ENCODE results near the gene RPS23. TPM values are rescaled to one million over a fixed set of nuclear protein-coding genes. Genes with fewer than 3 reads are reported as not detected.
A peak's percentile ranks its signal among the peaks of the same experiment; 100 is the strongest.

The RPS23 gene
- total RNA-seq: 1,000 to 10,000 TPM; 3,299 to 3,303 TPM

DNA sequence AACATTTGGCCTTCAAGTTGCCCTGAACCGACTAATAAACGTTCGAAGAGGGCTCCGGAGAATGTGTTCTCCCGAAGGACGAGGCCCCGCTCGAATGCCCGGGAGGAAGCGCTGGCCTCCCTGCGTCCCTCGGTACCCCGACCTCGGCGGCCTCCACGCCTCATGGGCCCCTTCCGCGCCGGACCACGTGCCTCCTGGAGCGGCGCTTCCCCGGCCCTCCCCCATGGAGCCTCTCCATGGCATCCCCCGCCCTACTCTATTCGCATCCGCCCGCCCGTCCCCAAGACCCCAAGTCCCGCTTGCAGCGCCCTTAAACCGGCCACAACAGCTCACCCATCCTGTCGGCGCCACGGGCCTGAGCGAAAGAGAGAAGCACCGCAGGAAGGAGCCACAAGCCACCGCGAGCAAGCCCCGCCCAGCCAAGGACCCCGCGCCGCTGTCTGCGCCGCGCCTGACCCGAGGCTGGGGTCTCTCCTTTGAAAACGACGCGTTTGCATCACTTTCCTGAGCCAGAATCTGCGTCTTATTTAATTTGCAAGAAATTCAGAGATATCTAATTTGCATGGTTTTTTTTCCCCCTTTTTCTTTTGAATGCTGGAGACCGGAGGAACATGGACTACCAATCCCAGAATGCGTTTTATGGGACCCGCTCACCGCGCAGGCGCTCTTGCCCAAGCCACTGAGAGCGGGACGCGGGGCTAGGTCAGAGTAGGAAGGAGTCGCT lies at the start of gene RPS23:
Gene RPS23, minus strand, starts transcription at position 368 of the 724 bp plus-strand sequence. Its CDS starts 31 bp downstream, at position 337.
- H3K27me3 Mint-ChIP-seq: no peaks in the 10 kb centered on the region
- DNase-seq: peak; percentile 92
- H3K9me3 Mint-ChIP-seq: no peaks in the 10 kb centered on the region
- H3K4me3 Mint-ChIP-seq: peak within 1 kb of the TSS; percentile 89
- H3K36me3 Mint-ChIP-seq (ENCODE audit: low read depth): peaks cover 52% of the 10 kb centered on the region
- peaks cover 39% of the 10 kb centered on the region for H3K4me1 Mint-ChIP-seq (ENCODE audit: low read depth)
- TF ChIP-seq, protein P1, sequence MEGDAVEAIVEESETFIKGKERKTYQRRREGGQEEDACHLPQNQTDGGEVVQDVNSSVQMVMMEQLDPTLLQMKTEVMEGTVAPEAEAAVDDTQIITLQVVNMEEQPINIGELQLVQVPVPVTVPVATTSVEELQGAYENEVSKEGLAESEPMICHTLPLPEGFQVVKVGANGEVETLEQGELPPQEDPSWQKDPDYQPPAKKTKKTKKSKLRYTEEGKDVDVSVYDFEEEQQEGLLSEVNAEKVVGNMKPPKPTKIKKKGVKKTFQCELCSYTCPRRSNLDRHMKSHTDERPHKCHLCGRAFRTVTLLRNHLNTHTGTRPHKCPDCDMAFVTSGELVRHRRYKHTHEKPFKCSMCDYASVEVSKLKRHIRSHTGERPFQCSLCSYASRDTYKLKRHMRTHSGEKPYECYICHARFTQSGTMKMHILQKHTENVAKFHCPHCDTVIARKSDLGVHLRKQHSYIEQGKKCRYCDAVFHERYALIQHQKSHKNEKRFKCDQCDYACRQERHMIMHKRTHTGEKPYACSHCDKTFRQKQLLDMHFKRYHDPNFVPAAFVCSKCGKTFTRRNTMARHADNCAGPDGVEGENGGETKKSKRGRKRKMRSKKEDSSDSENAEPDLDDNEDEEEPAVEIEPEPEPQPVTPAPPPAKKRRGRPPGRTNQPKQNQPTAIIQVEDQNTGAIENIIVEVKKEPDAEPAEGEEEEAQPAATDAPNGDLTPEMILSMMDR (IDR thresholded peaks at IDR 0.05): no peak
- peak; percentile 95 for ATAC-seq
- intact Hi-C loops (cut with micrococcal nuclease): no loop called here
- H3K27ac Mint-ChIP-seq: peak within 1 kb of the TSS; percentile 100
- CTCF ChIA-PET: interaction anchor here (1.8 kb wide), 1 partner anchor 35 kb away, joined by 4 read pairs; no protein-coding TSS in a partner anchor
- POLR2A ChIA-PET: interaction anchor here (0.7 to 2.0 kb wide), 13 partner anchors 8 to 528 kb away, joined by 3 to 10 read pairs (median 4); partner anchors contain the start of gene ATG10

DNA sequence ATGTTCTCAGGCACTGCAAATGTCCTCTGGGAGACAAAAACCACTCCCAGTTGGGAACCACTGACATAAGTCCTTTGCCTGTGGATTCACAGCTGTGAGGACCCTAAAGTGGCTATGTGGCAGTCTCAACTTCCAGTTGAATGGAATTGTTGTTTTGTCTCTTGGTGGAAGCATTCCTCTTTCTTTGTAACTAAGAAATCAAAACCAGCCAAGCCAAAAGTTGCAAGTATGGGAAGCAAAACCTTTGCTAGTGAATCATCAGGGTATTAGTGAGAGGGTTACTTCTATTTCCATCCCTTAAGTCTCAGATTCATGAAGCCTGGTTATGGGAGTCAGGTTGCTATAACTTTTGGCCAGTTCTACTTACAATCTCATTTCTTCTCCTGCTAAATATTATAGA lies 49.8 kb upstream of the RPS23 start:
- TF ChIP-seq, protein P1 (IDR thresholded peaks at IDR 0.05): no peak
- H3K27me3 Mint-ChIP-seq: peaks cover 6% of the 10 kb centered on the region

DNA sequence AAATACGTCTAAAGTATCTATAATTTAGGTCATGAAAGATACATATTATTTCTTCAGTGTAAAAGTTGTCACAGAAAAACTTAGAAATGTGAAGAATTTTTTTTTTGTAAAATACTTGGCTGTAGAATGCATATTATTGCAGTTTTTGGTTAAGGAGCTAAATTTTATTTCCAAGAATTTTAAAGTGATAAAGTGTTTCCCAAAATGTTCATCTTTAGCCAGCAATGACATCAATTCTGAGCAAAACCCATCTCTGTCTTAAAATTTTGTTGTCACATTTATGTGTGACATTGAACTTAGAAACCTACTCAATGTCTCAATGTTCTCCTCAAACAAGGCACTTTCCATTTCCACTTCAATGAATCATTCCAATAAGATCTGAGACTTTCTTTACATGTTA lies 47.8 kb upstream of the RPS23 start:
- CTCF ChIA-PET: interaction anchor here (1.5 kb wide), 1 partner anchor 24 kb away, joined by 4 read pairs; no protein-coding TSS in a partner anchor
- Mint-ChIP-seq H3K27me3 (peaks cover 15% of the 10 kb centered on the region), H3K4me1 (ENCODE audit: low read depth) (no peaks in the 10 kb centered on the region), H3K27ac (no peak overlapping the region), H3K9me3 (peaks cover 3% of the 10 kb centered on the region), H3K4me3 (no peak overlapping the region), H3K36me3 (ENCODE audit: low read depth) (no peaks in the 10 kb centered on the region)
- TF ChIP-seq, protein P1 (IDR thresholded peaks at IDR 0.05): no peak
- ATAC-seq (no peak), DNase-seq (no peak)
- POLR2A ChIA-PET: no interaction called here
- intact Hi-C loops (cut with micrococcal nuclease): no loop called here

More for the DNA sequence above, 49.8 kb upstream of the RPS23 start:
- DNase-seq: no peak
- Mint-ChIP-seq H3K9me3 (peaks cover 3% of the 10 kb centered on the region), H3K4me3 (no peak overlapping the region), H3K4me1 (ENCODE audit: low read depth) (no peaks in the 10 kb centered on the region), H3K27ac (no peak overlapping the region), H3K36me3 (ENCODE audit: low read depth) (no peaks in the 10 kb centered on the region)
- ATAC-seq: no peak
- ChIA-PET POLR2A (no interaction called here), CTCF (no interaction called here)
- intact Hi-C loops (cut with micrococcal nuclease): no loop called here

DNA sequence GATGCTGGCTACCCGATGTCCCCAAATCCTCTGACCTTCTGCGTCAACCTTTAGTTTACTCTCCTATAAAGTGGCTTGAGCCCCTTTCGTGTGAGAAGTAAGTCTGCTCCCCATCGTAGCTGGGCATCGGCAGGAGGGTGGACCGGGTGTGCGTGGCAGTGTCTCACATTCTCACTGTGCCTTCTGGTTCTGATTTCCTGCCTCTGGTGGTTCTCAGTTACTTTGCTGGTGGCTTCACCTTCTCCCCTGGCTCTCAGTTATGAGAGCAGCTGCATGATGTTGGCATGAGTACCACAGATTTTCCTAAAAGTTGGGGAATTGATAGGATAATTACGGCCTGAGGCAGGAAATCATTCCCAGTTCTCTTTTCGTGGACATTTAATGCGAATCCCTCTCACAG lies 47.0 kb upstream of the RPS23 start:
- no peaks in the 10 kb centered on the region for H3K36me3 Mint-ChIP-seq (ENCODE audit: low read depth)
- intact Hi-C loops (cut with micrococcal nuclease): no loop called here
- POLR2A ChIA-PET: no interaction called here
- DNase-seq (no peak), ATAC-seq (no peak)
- H3K27me3 Mint-ChIP-seq: peaks cover 15% of the 10 kb centered on the region
- H3K4me3 Mint-ChIP-seq: no peak overlapping the region
- peaks cover 3% of the 10 kb centered on the region for H3K9me3 Mint-ChIP-seq
- no peaks in the 10 kb centered on the region for H3K4me1 Mint-ChIP-seq (ENCODE audit: low read depth)
- CTCF ChIA-PET: interaction anchor here (1.0 kb wide), 1 partner anchor 25 kb away, joined by 3 read pairs; no protein-coding TSS in a partner anchor
- TF ChIP-seq, protein P1 (IDR thresholded peaks at IDR 0.05): no peak
- no peak overlapping the region for H3K27ac Mint-ChIP-seq

DNA sequence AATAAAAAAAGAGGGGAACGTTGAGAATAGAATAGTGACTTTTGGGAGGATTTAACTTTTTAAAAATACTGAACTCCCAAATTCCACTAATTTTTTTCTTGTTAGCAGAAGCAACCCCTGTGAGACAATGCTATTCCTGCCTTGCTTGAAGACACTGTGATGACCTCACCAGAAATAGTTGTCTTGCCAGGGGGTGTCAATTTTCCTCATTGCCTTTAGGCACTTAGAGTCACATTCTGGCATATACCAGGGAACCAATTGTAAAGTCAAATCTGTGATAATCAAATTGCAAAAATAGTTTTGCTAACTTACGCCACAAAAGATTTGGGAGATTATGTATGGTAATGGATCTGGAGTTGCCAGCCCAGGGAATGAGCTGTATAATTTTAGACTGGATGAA lies 42.8 kb upstream of the RPS23 start:
- ATAC-seq: no peak
- POLR2A ChIA-PET: no interaction called here
- peaks cover 23% of the 10 kb centered on the region for H3K27me3 Mint-ChIP-seq
- H3K9me3 Mint-ChIP-seq: no peaks in the 10 kb centered on the region
- CTCF ChIA-PET: no interaction called here
- TF ChIP-seq, protein P1 (IDR thresholded peaks at IDR 0.05): no peak
- no peak for DNase-seq
- no peak overlapping the region for H3K4me3 Mint-ChIP-seq
- no peaks in the 10 kb centered on the region for H3K36me3 Mint-ChIP-seq (ENCODE audit: low read depth)
- no peak overlapping the region for H3K27ac Mint-ChIP-seq
- intact Hi-C loops (cut with micrococcal nuclease): no loop called here
- H3K4me1 Mint-ChIP-seq (ENCODE audit: low read depth): no peaks in the 10 kb centered on the region

Measured in activated CD8-positive, alpha-beta T cell treated with anti-CD3 and anti-CD28 coated beads for 36 hours (primary cell).